Tibial artery (tissue), 4 donors: ENCODE data around the gene KLF8.

Experiments used
- DNase-seq, 2 donors: peaks; one replicate each; pipeline ENCODE4 v3.0.0-alpha.2; 2019
- H3K27ac ChIP-seq, 2 donors: fragments of 200-600 bp; sonication (generic) in 1 of 2; 1 replicate in 1 of 2; 2 replicates in 1 of 2; pipeline ENCODE4 v1.5.1; 2018 to 2019; ENCODE audit warnings: mild to moderate bottlenecking in 1 of 2
- H3K27me3 ChIP-seq, 2 donors: fragments of 200-600 bp; sonication (generic) in 1 of 2; one replicate each; pipeline versions ENCODE4 v1.5.1 to v1.6.0; 2016 to 2019
- H3K36me3 ChIP-seq, 3 donors: fragments of 200-600 bp; sonication (generic) in 2 of 3; one replicate each; pipeline ENCODE4 v1.5.1; 2016 to 2019; ENCODE audit warnings: mild to moderate bottlenecking in 2 of 3
- H3K4me1 ChIP-seq, 4 donors: fragments of 200-600 bp; sonication (generic) in 2 of 4; 1 replicate in 3 of 4; 2 replicates in 1 of 4; pipeline ENCODE4 v1.5.1; 2016 to 2019
- H3K4me3 ChIP-seq, 2 donors: fragments of 200-600 bp; sonication (generic) in 1 of 2; 1 replicate in 1 of 2; 2 replicates in 1 of 2; pipeline ENCODE4 v1.5.1; 2018 to 2019; ENCODE audit warnings: mild to moderate bottlenecking in 2 of 2
- H3K9me3 ChIP-seq, 3 donors: fragments of 200-600 bp; sonication (generic) in 1 of 3; one replicate each; pipeline ENCODE4 v1.5.1; 2016 to 2019
- CTCF ChIP-seq, 2 experiments: fragments of 200-600 bp in 1 of 2; fragments of 450-650 bp in 1 of 2; IDR thresholded peaks; one replicate each; pipeline ENCODE4 v1.5.1; 2017 to 2019; ENCODE audit warnings: antibody characterized with exemption in 2 of 2, mild to moderate bottlenecking in 1 of 2, moderate library complexity in 1 of 2
- intact Hi-C: fragments of 100-400 bp; cut with DNase I; formaldehyde crosslinking; loops from one replicate; pipeline ENCODE4 v1.15.0; 2023; ENCODE audit warnings: low total_unique reads

The KLF8 gene

GRCh38 chrX:56279863-56280262 is 47.7 kb downstream of the KLF8 start:
- DNase-seq = no peak
- Histone ChIP-seq H3K36me3 (peaks cover 0 to 22% (median 16%) of the 10 kb centered on the region in 3 donors), H3K9me3 (no peaks in the 10 kb centered on the region), H3K4me1 (no peaks in the 10 kb centered on the region), H3K27me3 (no peaks in the 10 kb centered on the region), H3K4me3 (no peak overlapping the region), H3K27ac (no peak overlapping the region)
- no peak for TF ChIP-seq CTCF (IDR thresholded peaks at IDR 0.05)
- intact Hi-C loops = no loop called here

- H3K4me1 ChIP-seq = no peaks in the 10 kb centered on the region
- no peak for DNase-seq
Observed at GRCh38 chrX:56281789-56282188, 49.6 kb downstream of the KLF8 start.

GRCh38 chrX:56284269-56284668 is 52.1 kb downstream of the KLF8 start:
- Histone ChIP-seq H3K36me3 (peaks cover 16 to 55% (median 50%) of the 10 kb centered on the region in 3 donors), H3K27me3 (no peaks in the 10 kb centered on the region), H3K4me3 (no peak overlapping the region), H3K9me3 (peaks cover 0 to 2% (median 0%) of the 10 kb centered on the region in 3 donors), H3K4me1 (no peaks in the 10 kb centered on the region), H3K27ac (no peak overlapping the region)
- TF ChIP-seq CTCF (IDR thresholded peaks at IDR 0.05) = no peak
- intact Hi-C loops = no loop called here
- no peak for DNase-seq

More at GRCh38 chrX:56281789-56282188, 49.6 kb downstream of the KLF8 start:
- peaks cover 7 to 42% (median 32%) of the 10 kb centered on the region in 3 donors for H3K36me3 ChIP-seq
- no peak overlapping the region for H3K27ac ChIP-seq
- TF ChIP-seq CTCF (IDR thresholded peaks at IDR 0.05) = no peak
- intact Hi-C loops = no loop called here
- H3K4me3 ChIP-seq = no peak overlapping the region
- no peaks in the 10 kb centered on the region for H3K27me3 ChIP-seq
- no peaks in the 10 kb centered on the region for H3K9me3 ChIP-seq

GRCh38 chrX:56288608-56289007 is 56.5 kb downstream of the KLF8 start:
- no peak for DNase-seq

GRCh38 chrX:56289449-56289848 is 57.3 kb downstream of the KLF8 start:
- no peak for DNase-seq
- Histone ChIP-seq H3K9me3 (peaks cover 0 to 35% (median 0%) of the 10 kb centered on the region in 3 donors), H3K4me3 (no peak overlapping the region), H3K4me1 (no peaks in the 10 kb centered on the region), H3K36me3 (peaks cover 44 to 71% (median 62%) of the 10 kb centered on the region in 3 donors), H3K27ac (no peak overlapping the region), H3K27me3 (no peaks in the 10 kb centered on the region)
- no peak for TF ChIP-seq CTCF (IDR thresholded peaks at IDR 0.05)
- intact Hi-C loops = no loop called here

More at GRCh38 chrX:56288608-56289007, 56.5 kb downstream of the KLF8 start:
- H3K9me3 ChIP-seq = peaks cover 0 to 31% (median 0%) of the 10 kb centered on the region in 3 donors
- no peak for TF ChIP-seq CTCF (IDR thresholded peaks at IDR 0.05)
- H3K36me3 ChIP-seq = peaks cover 44 to 76% (median 68%) of the 10 kb centered on the region in 3 donors
- intact Hi-C loops = no loop called here
- no peaks in the 10 kb centered on the region for H3K4me1 ChIP-seq
- H3K27me3 ChIP-seq = no peaks in the 10 kb centered on the region
- H3K27ac ChIP-seq = no peak overlapping the region
- no peak overlapping the region for H3K4me3 ChIP-seq

- H3K4me3 ChIP-seq = no peak overlapping the region
- no peaks in the 10 kb centered on the region for H3K27me3 ChIP-seq
- peaks cover 0 to 7% (median 3%) of the 10 kb centered on the region in 3 donors for H3K36me3 ChIP-seq
- H3K9me3 ChIP-seq = peaks cover 0 to 18% (median 6%) of the 10 kb centered on the region in 3 donors
- no peak for TF ChIP-seq CTCF (IDR thresholded peaks at IDR 0.05)
- intact Hi-C loops = no loop called here
- no peaks in the 10 kb centered on the region for H3K4me1 ChIP-seq
- DNase-seq = no peak
- no peak overlapping the region for H3K27ac ChIP-seq
Observed at GRCh38 chrX:56308726-56309125, 76.6 kb downstream of the KLF8 start.
